ENCODE measurements around the gene TMEM135.
"Not testable (repeated sequence)": the region's sequence is repeated elsewhere in the genome, so short reads cannot be mapped to it uniquely, and the experiment has no call there.

Gene TMEM135

DNA sequence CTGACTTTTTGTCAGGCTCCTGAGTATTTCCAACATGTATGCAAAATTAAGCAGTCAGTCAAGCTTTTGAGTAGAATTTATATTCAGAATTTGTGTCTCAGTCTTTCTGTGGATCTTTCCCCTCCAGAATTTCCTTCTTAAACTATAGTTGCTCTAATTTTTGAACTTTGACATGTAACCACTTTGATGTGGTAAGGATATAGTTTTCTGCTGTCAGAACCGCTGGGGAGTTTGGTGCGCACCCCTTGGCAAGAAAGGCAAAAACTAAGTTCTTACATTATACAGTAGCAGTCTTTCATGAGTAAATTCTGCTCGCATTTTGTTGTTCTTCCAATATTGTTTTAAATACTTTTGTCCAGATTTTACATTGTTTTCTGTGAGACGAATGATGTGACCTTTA lies 105.9 kb downstream of the TMEM135 start:
- DNase-seq: no peak

DNA sequence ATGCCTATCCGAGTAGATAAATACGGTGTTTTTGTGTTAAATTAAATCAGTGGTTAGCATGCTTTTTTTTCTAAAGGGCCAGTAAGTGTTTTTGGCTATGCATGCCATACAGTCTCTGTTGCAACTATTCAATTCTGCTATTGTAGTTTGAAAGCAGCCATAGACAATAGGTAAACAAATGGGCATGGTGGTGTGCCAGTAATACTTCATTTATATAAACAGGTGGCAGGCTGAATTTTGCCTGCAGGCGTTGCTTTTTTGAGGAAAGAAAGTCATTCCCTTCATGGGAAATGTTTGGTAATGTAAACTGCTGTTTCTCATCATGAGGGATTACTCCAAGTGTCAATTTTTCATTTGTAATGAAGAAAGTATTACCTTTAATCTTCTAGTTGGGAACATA lies 106.5 kb downstream of the TMEM135 start:
- DNase-seq: no peak

DNA sequence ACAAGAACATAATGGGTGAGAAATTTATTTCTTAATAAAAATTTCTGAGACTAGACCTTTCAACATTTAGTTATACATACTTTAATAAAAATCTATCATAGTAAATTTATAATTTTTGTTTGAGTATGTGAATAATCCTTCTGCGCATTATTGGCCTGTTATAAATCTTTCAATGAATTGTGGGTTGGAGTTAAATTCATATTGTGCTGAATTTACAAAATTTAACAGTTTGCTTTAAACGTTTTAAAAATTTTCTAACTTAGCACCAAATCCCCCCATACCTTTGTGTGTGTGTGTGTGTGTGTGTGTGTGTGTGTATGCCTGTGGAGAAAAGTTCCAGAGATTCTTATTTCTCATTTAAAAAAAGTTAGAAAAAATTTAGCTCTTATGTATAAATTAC lies 111.0 kb downstream of the TMEM135 start:
- DNase-seq: no peak

- not testable (repeated sequence) for DNase-seq
These were observed 112.0 kb downstream of the TMEM135 start for GRCh38 chr11:87149782-87150181.

DNA sequence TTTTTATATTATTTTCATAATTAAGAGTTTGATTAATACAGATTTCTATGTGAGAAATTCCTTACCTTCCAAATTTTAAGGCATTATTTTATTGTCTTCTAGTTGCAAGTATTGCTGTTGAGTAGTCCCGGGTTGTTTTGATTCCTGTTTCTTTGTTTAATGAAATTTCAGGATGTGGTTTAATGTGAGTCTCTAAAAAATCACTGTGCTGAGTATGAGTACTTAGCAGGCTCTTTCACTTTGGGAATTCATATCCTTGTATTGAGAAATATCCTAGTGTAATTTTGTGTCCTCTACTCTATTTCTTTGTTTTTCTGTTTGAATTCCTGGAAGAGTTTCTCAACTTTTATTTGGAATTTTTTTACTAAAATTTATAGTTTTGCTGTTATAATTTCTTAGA lies 113.2 kb downstream of the TMEM135 start:
- no peak for DNase-seq

DNA sequence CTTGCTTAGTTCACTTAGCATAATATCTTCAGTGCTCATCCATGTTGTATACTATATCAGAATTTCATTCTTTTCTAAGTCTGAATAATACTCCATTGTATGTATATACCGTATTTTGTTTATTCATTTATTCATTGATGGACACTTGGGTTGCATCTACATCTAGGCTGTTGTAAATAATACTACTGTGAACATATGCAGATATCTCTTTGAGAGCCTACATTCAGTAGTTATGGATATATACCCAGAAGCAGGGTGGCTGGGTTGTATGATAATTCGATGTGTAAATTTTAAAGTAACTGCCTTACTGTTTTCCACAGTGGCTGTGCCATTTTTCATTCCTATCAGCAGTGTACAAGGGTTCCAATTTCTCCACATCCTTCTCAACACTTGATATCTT lies 116.5 kb downstream of the TMEM135 start:
- DNase-seq: no peak

DNA sequence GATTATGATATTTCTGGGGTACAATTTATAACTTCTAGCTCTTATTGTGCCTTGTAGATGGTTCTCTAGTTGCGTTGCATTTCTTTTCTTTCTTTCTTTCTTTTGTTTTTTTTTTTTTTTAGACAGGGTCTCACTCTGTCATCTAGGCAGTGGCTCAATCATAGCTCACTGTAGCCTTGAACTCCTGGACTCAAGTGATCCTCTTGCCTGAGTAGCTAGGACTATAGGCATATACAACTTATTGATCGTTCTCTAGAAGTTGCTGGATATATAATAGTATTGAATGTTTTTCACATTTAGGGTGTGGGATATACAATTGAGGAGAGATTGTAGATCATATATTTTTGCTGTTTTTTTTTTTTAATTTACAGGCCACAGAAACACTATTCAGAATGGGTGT lies 119.2 kb downstream of the TMEM135 start:
- DNase-seq: no peak

DNA sequence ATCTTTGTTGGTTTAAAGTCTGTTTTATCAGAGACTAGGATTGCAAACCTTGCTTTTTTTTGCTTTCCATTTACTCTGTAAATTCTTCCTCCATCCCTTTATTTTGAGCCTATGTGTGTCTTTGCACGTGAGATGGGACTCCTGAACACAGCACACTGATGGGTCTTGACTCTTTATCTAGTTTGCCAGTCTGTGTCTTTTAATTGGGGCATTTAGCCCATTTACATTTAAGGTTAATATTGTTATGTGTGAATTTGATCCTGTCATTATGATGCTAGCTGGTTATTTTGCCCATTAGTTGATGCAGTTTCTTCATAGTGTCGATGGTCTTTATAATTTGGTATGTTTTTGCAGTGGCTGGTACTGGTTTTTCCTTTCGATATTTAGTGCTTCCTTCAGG lies 131.3 kb downstream of the TMEM135 start:
- DNase-seq: not testable (repeated sequence)

DNA sequence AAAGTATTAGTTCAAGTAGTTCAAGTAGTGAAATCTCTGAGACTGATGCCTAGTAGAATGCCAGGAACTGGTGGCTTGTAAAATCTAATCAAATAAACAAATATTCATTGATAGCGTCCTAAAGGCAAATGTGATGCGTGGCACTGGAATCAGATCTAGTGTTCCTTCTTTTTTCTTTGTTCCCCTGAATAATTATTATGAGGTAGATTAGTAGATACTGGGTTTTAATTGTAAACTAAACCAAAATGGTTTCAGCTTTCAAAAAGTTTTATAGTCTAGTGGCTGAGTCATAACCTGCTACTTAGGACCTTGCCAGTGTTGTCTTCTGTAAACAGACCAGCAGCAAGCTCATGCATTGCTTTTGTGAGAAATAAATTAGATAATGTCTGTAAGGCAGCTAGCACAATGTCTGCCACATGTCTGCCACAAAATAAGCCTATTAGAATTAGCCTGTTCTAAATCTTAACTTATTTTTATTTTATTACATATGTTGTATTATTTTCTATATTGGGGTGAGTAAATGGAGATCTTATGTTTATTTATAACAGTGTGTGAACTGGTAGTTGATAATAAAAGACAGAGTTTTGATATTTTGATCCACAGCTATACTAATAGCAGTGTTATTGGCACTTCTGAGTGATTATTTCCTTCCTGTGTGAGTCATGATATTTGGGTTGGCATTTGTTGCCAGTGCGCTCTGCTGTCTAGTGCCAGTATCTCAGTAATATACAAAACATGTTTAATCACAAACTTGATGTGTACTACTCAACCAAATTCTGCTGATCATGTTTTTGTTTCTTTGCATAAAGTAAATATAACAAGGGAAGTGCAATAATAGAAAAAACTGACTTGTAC lies 135.7 kb downstream of the TMEM135 start:
- no peak for DNase-seq

- DNase-seq: no peak
These were observed 137.1 kb downstream of the TMEM135 start for GRCh38 chr11:87174870-87175269.

DNA sequence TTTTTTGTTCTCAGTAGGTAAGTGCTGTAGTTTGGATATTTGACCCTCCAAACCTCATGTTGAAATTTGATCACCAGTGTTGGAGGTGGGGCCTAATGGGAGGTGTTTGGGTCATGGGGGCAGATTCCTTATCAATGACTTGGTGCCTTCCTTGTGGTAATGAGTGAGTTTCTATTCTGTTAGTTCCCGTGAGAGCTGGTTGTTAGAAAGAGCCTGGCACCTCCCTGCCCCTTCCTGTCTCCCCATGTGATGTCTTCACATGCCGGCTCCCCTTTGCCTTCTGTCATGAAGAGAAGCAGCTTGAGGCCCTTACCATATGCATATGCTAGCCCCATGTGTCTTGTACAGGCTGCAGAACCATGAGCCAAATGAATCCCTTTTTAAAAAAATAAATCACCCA lies 138.3 kb downstream of the TMEM135 start:
- no peak for DNase-seq

- no peak for DNase-seq
These were observed 141.9 kb downstream of the TMEM135 start for GRCh38 chr11:87179621-87180020.

DNA sequence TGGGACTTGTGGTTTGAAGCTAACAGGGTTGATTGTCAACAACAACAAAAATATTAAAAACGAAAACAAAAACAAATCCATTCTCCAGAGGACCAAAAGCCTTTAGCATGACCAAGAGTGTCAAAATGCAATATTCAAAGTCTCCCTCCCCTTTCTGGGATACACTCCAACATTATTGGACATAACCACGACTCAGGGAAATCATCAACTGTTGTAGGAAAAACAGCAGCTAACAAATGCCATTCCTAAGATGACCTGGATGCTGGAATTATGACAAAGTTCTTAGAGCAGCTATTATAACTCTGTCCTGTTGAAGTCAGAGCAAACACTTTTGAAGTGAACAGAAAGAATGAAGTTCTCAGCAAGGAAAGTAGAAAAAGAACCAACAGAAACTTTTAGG lies 143.0 kb downstream of the TMEM135 start:
- no peak for DNase-seq

- DNase-seq: no peak
These were observed 143.4 kb downstream of the TMEM135 start for GRCh38 chr11:87181143-87181542.

DNA sequence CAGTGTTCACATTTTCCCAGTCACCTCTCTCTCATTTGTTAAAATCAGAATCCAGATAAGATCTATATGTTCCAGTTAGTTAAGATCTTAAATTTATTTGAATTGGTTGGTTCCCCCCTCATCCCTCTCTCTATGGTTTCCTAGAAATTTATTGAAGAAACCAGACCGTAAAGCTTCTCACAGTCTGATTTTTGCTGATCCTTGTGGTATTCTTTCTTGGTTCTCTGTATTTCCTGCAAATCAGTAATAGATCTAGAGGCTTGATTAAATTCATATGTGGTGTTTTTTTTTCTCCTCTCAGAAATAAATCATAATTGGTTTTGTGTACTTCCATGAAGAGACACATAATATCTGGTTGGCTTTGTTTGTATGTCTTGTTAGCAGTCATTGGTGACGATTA lies 147.5 kb downstream of the TMEM135 start:
- DNase-seq: no peak

GRCh38 chr11:87187076-87187475 lies 149.3 kb downstream of the TMEM135 start:
- DNase-seq: no peak

- DNase-seq: no peak
These were observed 150.2 kb downstream of the TMEM135 start for GRCh38 chr11:87187930-87188329.

- not testable (repeated sequence) for DNase-seq
These were observed 150.7 kb downstream of the TMEM135 start for GRCh38 chr11:87188396-87188795.

DNA sequence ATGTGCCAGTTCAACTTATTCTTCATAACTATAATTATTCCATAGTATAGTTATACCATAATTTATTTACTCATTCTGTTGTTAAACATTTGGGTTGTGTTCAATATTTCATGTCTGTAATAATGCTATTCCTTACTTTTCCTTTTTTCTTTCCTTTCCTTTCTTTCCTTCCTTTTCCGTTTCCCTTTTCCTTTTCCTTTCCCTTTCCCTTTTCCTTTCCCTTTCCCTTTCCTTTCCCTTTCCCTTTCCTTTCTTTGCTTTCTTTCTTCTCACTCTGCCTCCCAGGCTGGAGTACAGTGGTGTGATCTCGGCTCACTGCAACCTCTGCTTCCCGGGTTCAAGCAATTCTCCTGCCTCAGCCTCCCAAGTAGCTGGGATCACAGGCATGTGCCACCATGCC lies 151.2 kb downstream of the TMEM135 start:
- not testable (repeated sequence) for DNase-seq

- no peak for DNase-seq
These were observed 152.3 kb downstream of the TMEM135 start for GRCh38 chr11:87190071-87190470.

GRCh38 chr11:87193756-87194470 lies 156.2 kb downstream of the TMEM135 start:
- no peak for DNase-seq

DNA sequence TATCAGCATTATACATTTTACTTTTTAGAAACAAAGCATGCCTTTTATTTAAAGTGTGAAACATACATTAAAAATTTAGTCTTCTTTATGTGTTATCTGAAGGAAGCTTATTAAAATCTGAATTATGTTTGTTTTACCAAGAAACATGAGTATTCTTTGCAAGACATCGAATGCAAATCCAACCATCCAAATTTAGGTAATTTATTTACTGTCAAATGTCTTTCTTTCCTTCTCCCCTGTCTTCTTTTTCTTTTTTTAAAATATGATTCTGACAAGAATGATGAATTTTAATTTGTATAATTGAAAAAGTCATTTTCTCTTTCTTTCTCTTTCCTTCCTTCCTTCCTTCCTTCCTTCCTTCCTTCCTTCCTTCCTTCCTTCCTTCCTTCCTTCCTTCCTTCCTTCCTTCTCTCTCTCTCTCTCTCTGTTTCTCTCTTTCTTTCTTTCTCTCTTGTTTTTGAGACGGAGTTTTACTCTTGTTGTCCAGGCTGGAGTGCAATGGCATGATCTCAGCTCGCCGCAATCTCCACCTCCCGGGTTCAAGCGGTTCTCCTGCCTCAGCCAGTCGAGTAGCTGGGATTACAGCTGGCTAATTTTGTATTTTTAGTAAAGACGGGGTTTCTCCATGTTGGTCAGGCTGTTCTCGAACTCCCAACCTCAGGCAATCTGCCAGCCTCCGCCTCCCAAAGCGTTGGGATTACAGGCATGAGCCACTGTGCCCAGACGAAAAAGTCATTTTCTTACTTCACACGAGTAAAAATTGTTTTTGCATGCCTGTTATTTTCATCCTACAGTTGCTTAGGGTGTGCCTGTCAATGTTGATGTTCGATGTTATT lies 157.5 kb downstream of the TMEM135 start:
- DNase-seq: no peak

DNA sequence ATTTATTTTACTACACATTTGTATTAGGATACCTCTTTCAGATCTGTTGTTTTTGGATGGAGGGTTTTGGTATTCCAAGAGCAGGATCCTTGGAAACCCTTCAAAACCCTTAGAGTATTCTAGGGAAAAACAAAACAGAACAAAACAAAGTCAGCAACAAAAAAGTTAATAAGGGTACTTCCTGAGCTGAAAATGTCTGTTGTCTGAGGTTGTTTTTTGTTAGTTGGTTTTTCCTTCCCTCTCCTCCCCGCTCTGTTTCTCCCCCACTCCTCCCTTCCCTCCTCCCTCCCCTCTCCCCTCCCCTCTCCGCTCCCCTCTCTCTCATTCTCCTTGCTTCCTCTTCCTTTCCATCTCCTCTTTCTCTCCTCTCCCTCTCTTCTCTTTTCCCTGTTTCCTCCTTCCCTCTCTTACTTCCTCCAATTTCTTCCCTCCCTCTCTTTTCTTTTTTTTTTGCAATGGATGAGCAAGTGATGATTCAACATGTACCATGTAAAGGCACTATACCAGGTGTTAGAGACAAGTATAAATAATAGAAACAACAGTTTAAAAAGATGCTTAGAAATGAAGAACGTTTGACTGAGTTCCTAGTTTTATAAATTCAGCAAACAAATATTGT lies 160.6 kb downstream of the TMEM135 start:
- no peak for DNase-seq
